NCI-H1105 (cell line): ENCODE measurements around the gene GNAI3.
A peak's percentile ranks its signal among the peaks of the same experiment; 100 is the strongest.

Experiments
- DNase-seq: peaks from one replicate; lab custom pipeline; 2025; lab: John Stamatoyannopoulos, UW

Gene GNAI3

DNA sequence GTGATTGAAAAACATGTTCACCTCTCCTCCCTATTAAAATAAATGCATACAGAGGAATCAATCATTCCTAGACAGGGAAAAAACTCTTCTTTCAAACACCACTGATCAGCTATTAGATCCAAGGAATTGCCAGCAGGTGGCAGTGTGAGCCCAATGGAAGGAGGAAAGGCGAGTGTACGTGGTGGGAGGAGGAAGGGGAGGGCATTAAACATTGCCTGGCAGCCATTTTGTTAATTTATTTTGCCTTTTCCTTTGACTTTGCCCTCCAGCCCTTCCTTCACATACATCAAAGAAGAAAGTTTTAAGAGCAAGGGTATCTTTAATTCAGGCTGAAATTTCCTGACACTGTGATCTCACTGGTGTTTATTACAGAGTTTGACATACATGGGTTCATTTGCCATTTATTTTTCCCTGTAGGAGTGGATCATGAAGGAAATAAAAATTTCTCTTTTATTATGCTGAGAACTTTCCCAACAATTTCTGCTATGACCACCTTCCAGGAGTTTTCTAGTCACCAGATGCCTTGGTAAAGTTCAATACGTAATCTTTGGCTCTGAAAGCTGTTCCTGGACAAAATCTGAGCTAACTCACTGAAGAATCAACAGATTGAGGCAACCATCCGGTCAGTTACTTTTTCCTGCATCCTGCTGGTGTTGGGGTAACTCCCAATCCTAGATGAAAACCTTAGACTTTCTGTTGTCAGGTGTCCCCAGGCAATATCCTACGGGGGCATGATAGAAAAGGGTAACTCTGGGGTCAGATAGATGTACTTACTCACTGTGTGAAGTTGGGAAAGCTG lies 1.9 kb upstream of the GNAI3 start:
- peak; percentile 78 for DNase-seq

- DNase-seq, result no peak
Measured at GRCh38 chr1:109547463-109548320, 723 bp upstream of the GNAI3 start.

DNA sequence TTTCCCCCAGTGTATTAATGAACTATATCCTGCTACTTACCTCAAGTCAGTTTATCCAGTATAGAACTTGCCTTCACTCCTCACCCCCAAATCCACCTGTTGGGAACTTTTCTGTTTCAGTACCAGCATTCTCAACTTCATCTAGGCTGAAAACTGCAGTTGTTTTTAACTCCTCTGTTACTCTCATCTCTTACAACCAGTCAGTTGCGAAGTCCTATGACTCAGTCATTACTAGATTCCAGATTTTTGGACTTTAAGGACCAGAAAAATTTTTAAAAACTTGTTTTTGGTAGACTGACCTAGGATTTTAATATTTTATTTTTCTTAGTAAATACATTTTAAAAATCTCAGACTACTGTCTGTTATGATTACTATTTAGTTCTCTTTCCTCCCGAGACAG lies 8.1 kb downstream of the GNAI3 start:
- DNase-seq, result no peak

- no peak for DNase-seq
Measured at GRCh38 chr1:109557520-109557919, 9.1 kb downstream of the GNAI3 start.

- no peak for DNase-seq
Measured at GRCh38 chr1:109559995-109560394, 11.6 kb downstream of the GNAI3 start.

DNA sequence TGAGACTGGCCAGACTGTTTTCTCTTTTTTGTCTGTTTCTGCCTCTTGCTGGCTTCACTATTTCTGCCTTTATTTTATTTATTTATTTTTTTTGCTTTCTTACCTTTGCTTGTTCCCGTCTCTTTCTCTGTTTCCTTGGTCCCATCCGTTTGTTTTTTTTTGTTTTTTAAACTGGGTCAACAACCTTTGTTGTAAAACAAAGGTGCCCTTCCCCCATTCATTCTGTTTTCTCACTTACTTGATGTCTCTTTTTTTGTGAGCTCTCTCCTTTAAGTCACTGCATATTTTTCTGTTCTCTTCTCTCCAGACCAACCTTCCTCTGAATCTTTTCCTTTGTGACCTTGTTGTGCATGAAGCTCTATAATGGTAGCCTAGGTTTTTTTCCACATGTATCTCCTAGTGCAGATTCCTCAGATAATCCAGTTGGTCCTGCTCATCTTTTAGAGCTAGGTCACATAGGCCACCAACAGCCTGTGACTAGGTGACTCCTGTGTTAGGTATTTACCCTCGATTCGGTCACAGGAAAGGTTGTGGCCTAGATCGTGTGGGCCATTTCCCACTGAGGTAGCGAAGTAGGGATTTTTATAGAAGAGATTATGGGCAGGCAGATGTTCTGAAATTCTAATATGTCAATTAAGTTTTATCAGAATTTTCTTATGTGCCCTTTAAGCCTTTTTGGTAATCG lies 15.9 kb downstream of the GNAI3 start:
- DNase-seq, result no peak

GRCh38 chr1:109565241-109565640 lies 16.8 kb downstream of the GNAI3 start:
- no peak for DNase-seq

DNA sequence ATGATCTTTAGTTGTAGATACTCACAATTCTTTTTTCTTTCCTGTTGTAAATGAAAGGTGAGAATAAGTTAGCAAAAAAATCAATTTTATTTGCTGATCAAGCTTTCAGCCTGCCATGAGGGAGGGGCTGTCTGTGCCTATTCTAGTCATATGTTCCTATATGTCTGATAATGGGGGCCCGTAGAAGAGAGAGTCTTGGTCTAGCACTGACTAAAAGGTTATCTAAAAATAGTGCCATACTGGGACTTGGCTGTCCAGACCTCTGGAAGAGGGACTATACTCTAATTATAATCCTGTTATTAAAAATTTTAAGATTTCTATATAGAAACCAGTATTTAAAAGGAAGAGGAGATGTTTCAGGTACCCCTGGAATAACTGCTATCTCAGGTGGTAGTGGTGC lies 18.6 kb downstream of the GNAI3 start:
- no peak for DNase-seq

- no peak for DNase-seq
Measured at GRCh38 chr1:109567877-109568672, 19.7 kb downstream of the GNAI3 start.

GRCh38 chr1:109569323-109569722 lies 20.9 kb downstream of the GNAI3 start:
- DNase-seq, result no peak

DNA sequence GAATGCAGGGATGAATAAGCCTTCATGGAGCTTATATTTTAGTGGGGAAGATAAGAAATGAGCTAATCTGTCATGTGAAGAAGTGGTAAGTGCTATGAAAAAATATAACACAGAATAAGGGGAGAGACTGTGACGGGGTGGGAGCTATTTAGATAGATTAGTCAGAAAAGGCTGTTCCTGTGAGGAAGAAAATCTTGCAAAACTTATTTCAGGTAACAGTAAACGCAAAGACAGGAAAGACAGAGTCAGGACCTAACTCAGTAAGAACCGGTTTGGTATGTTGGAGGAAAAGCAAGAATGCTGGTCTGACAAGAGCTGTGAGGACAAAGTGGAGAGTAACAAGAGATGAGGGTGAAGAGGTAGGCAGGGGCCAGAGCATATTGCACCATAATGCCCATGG lies 22.0 kb downstream of the GNAI3 start:
- DNase-seq, result no peak

DNA sequence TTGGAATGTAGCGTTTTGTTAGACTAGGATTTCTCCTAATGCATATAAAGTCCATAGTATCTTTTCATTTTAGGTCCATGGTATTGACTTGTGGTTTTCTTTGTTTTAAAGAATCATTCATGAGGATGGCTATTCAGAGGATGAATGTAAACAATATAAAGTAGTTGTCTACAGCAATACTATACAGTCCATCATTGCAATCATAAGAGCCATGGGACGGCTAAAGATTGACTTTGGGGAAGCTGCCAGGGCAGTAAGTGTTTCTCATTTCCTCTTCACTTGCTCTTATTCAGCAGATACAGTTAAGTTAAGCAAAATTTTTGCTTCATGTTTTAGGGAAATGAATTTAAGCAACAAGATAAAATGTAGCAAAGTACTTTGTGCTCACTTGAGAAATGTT lies 25.4 kb downstream of the GNAI3 start:
- DNase-seq, result no peak

DNA sequence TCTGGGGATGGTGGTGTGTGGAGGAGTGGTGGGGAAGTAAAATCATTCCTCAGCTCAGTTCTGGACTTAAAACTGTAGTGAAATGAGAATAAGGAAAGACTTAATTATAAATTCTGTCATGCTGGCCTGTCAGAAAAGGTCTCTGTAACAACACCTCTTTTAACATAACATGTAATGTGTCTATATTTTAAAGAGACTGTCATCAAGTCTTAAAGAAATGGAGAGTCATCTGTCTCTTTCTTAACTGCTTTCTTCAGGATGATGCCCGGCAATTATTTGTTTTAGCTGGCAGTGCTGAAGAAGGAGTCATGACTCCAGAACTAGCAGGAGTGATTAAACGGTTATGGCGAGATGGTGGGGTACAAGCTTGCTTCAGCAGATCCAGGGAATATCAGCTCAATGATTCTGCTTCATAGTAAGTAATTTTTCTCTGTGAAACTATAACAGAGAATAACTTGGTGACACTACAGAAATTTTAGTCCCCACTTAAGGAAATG lies 30.6 kb downstream of the GNAI3 start:
- DNase-seq, result no peak

GRCh38 chr1:109579491-109579890 lies 31.1 kb downstream of the GNAI3 start:
- no peak for DNase-seq

- no peak for DNase-seq
Measured at GRCh38 chr1:109582021-109582420, 33.6 kb downstream of the GNAI3 start.

- no peak for DNase-seq
Measured at GRCh38 chr1:109584766-109585165, 36.4 kb downstream of the GNAI3 start.

- no peak for DNase-seq
Measured at GRCh38 chr1:109586055-109586454, 37.6 kb downstream of the GNAI3 start.

GRCh38 chr1:109589177-109589576 lies 40.8 kb downstream of the GNAI3 start:
- no peak for DNase-seq

GRCh38 chr1:109589679-109590078 lies 41.3 kb downstream of the GNAI3 start:
- no peak for DNase-seq

DNA sequence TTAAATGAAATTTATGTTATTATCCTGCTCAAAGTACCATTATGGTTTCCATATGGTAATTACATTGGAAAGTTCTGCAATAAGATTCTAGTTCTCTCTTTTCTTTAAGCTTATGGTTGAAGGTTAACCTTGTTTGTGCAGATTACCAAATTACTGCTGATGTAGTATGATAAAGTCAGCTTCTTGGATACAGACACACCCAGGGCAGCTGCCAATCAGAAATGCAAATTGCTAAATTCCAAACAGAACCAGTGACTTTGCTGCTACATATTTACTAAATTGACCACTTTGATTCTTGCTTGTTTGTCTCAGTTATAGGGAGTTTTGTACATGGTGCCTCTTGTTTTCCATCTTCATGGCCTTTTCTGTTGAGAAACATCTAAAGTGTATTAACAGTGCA lies 44.5 kb downstream of the GNAI3 start:
- no peak for DNase-seq

DNA sequence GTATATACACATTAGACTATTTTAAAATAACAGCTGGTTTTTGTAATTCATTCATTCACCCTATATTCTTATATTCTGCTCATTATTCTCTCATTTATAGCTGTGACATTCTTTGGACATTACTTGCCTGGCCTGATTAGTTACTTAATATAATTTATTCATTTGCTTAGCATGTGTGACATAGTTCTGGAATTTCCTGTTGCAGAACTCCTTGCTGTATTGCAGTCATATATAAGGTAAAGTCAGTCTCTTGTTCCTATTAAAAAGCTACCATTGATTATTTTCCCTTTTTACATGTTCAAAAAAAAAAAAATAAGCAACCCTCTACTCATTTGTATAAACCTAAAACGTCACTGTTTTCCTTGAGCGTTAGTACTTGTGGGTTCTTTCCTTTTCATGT lies 47.1 kb downstream of the GNAI3 start:
- DNase-seq, result no peak

DNA sequence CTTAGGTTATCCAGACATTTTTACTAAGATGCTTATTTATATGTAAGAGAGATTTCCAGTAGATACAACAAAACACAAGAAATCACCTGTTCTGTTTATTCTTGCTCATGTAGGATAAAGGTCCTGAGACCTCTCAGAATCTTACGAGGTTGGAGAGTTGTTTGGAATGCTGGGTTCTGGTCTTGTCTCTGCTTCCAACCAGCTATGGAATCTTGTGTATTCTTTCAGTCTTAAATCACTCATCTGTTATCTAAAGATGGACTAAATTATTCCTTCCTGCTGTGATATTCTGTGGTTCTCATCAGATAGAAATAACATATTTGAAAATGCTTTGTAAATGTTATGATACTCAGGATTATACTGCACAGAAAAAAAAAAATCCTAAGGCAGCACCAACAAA lies 49.7 kb downstream of the GNAI3 start:
- DNase-seq, result no peak
